Measurements from ENCODE around the gene MSRB3. TPM values are rescaled to one million over a fixed set of nuclear protein-coding genes. Genes with fewer than 3 reads are reported as not detected.
"Not testable (repeated sequence)": the region's sequence is repeated elsewhere in the genome, so short reads cannot be mapped to it uniquely, and the experiment has no call there.

Gene MSRB3
- total and polyA plus RNA-seq, 2 donors (not counting 1 experiment from before 2014, with no cell fraction given) = not detected

DNA sequence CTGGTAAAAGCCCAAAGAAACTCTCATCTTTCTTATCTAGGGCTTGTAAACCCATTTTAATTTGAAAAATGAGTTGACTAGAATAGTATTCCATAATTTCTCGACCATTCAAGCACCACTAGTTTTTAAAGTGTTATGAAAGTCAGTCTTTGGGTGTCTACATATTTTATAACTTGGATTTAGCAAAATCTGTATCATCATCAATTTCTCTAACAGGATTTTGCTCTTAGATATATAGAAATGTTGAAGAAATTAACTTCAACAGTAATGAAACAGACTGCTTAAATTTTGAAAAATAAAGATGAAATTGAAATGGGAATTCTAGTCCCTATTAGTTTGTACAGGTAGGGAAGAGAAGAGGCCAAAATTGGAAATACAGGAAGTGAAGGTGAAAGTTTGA, 32.8 kb downstream of the MSRB3 start:
- Mint-ChIP-seq H3K9me3 (ENCODE audit: insufficient read depth) (no peaks in the 10 kb centered on the region), H3K4me3 (no peak overlapping the region), H3K27me3 (peaks cover 3% of the 10 kb centered on the region), H3K27ac (no peak overlapping the region), H3K4me1 (peaks cover 24% of the 10 kb centered on the region)
- H2AFZ ChIP-seq (ENCODE audit: insufficient read depth, low read depth, low read length, poor library complexity, severe bottlenecking) = no peak overlapping the region
- ChIA-PET CTCF (no interaction called here), POLR2A (no interaction called here)
- WGBS (ENCODE audit: insufficient coverage) = no CpG with 5 or more reads among the region's 1 CpG
- H3K27ac ChIP-seq (ENCODE audit: low read length in 2 of 2) = no peak overlapping the region
- DNase-seq (no peak), ATAC-seq (ENCODE audit: low read depth) (no peak)
- H4K20me1 ChIP-seq (ENCODE audit: control insufficient read depth, insufficient read depth, low read length, poor library complexity, severe bottlenecking) = no peaks in the 10 kb centered on the region
- H3K9me3 ChIP-seq (ENCODE audit: control extremely low read depth in 1 of 3, control insufficient read depth in 2 of 3, insufficient read depth in 1 of 3, low read length in 2 of 3) = no peaks in the 10 kb centered on the region
- H3K36me3 ChIP-seq (replicated peaks in 1 of 2; ENCODE audit: control extremely low read depth in 1 of 2, control insufficient read depth in 1 of 2, extremely low read depth in 1 of 2, insufficient read depth in 2 of 2, low read length in 1 of 2) = no peaks in the 10 kb centered on the region
- no peak overlapping the region for H3K4me2 ChIP-seq (replicated peaks; ENCODE audit: low read depth, low read length, poor library complexity, severe bottlenecking)
- TF ChIP-seq, protein P1, sequence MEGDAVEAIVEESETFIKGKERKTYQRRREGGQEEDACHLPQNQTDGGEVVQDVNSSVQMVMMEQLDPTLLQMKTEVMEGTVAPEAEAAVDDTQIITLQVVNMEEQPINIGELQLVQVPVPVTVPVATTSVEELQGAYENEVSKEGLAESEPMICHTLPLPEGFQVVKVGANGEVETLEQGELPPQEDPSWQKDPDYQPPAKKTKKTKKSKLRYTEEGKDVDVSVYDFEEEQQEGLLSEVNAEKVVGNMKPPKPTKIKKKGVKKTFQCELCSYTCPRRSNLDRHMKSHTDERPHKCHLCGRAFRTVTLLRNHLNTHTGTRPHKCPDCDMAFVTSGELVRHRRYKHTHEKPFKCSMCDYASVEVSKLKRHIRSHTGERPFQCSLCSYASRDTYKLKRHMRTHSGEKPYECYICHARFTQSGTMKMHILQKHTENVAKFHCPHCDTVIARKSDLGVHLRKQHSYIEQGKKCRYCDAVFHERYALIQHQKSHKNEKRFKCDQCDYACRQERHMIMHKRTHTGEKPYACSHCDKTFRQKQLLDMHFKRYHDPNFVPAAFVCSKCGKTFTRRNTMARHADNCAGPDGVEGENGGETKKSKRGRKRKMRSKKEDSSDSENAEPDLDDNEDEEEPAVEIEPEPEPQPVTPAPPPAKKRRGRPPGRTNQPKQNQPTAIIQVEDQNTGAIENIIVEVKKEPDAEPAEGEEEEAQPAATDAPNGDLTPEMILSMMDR (IDR thresholded peaks at IDR 0.05) = no peak
- TF ChIP-seq EZH2 (IDR thresholded peaks at IDR 0.05; ENCODE audit: borderline replicate concordance, insufficient read depth, low read depth, low read length, poor library complexity, severe bottlenecking) = no peak
- no peaks in the 10 kb centered on the region for H3K27me3 ChIP-seq (replicated peaks in 1 of 4; ENCODE audit: control extremely low read depth in 1 of 4, control insufficient read depth in 3 of 4, insufficient read depth in 4 of 4, low read length in 3 of 4)
- intact Hi-C loops (cut with micrococcal nuclease) = loop anchor here (10.0 kb wide), 1 partner anchor 774 kb away; no protein-coding TSS in a partner anchor
- H3K9ac ChIP-seq (ENCODE audit: low read length) = no peak overlapping the region
- no peak overlapping the region for H3K4me3 ChIP-seq (ENCODE audit: control extremely low read depth in 1 of 5, extremely low read depth in 1 of 5, insufficient read depth in 1 of 5, low read depth in 2 of 5, low read length in 4 of 5)
- no peaks in the 10 kb centered on the region for H3K79me2 ChIP-seq (ENCODE audit: control insufficient read depth, insufficient read depth, low read length)
- H3K4me1 ChIP-seq (ENCODE audit: control insufficient read depth in 2 of 2, insufficient read depth in 2 of 2, low read length in 2 of 2) = peaks cover 7 to 20% of the 10 kb centered on the region in 2 donors

DNA sequence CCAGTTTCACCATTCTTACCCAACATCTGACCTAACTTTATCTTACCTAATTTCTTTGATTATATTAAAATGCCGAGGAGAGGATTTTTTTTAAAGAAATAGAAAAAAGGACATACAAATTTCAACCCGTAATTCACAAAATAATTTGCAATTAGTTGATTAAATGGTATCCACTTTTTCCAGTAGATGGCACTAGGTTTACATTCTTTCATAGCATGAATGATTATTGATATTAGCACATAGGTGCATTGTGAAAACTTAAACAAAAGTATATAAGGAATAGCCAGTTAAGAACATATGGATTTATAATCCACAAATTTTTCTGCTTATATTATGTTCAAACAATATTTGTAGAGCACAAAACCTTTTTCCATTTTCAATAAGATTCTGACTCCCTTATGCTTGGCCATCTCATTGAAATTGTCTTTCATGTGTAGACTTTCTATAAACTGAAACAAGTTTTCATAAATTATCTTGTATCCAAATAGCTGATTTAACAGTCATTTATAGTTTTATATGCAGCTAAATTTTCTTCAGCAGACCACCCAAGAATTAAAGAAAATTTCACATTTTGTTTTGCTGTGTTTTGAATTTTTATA, 35.3 kb downstream of the MSRB3 start:
- H3K36me3 ChIP-seq (replicated peaks in 1 of 2; ENCODE audit: control extremely low read depth in 1 of 2, control insufficient read depth in 1 of 2, extremely low read depth in 1 of 2, insufficient read depth in 2 of 2, low read length in 1 of 2) = no peaks in the 10 kb centered on the region
- ChIA-PET CTCF (no interaction called here), POLR2A (no interaction called here)
- H3K4me3 ChIP-seq (ENCODE audit: control extremely low read depth in 1 of 5, extremely low read depth in 1 of 5, insufficient read depth in 1 of 5, low read depth in 2 of 5, low read length in 4 of 5) = no peak overlapping the region
- no peaks in the 10 kb centered on the region for H3K27me3 ChIP-seq (replicated peaks in 1 of 4; ENCODE audit: control extremely low read depth in 1 of 4, control insufficient read depth in 3 of 4, insufficient read depth in 4 of 4, low read length in 3 of 4)
- H3K4me2 ChIP-seq (replicated peaks; ENCODE audit: low read depth, low read length, poor library complexity, severe bottlenecking) = no peak overlapping the region
- Mint-ChIP-seq H3K27ac (no peak overlapping the region), H3K4me3 (no peak overlapping the region), H3K27me3 (peaks cover 4% of the 10 kb centered on the region), H3K4me1 (peaks cover 8% of the 10 kb centered on the region), H3K9me3 (ENCODE audit: insufficient read depth) (no peaks in the 10 kb centered on the region)
- intact Hi-C loops (cut with micrococcal nuclease) = loop anchor here (10.0 kb wide), 1 partner anchor 771 kb away; no protein-coding TSS in a partner anchor
- no CpG with 5 or more reads among the region's 2 CpGs for WGBS (ENCODE audit: insufficient coverage)
- ATAC-seq (ENCODE audit: low read depth) = no peak
- DNase-seq = no peak
- no peak overlapping the region for H3K27ac ChIP-seq (ENCODE audit: low read length in 2 of 2)
- H2AFZ ChIP-seq (ENCODE audit: insufficient read depth, low read depth, low read length, poor library complexity, severe bottlenecking) = no peak overlapping the region
- H3K9ac ChIP-seq (ENCODE audit: low read length) = no peak overlapping the region
- no peaks in the 10 kb centered on the region for H4K20me1 ChIP-seq (ENCODE audit: control insufficient read depth, insufficient read depth, low read length, poor library complexity, severe bottlenecking)
- H3K4me1 ChIP-seq (ENCODE audit: control insufficient read depth in 2 of 2, insufficient read depth in 2 of 2, low read length in 2 of 2) = peaks cover under 1 to 9% of the 10 kb centered on the region in 2 donors
- H3K79me2 ChIP-seq (ENCODE audit: control insufficient read depth, insufficient read depth, low read length) = no peaks in the 10 kb centered on the region
- TF ChIP-seq, protein P1 (IDR thresholded peaks at IDR 0.05) = no peak
- no peak for TF ChIP-seq EZH2 (IDR thresholded peaks at IDR 0.05; ENCODE audit: borderline replicate concordance, insufficient read depth, low read depth, low read length, poor library complexity, severe bottlenecking)
- no peaks in the 10 kb centered on the region for H3K9me3 ChIP-seq (ENCODE audit: control extremely low read depth in 1 of 3, control insufficient read depth in 2 of 3, insufficient read depth in 1 of 3, low read length in 2 of 3)

DNA sequence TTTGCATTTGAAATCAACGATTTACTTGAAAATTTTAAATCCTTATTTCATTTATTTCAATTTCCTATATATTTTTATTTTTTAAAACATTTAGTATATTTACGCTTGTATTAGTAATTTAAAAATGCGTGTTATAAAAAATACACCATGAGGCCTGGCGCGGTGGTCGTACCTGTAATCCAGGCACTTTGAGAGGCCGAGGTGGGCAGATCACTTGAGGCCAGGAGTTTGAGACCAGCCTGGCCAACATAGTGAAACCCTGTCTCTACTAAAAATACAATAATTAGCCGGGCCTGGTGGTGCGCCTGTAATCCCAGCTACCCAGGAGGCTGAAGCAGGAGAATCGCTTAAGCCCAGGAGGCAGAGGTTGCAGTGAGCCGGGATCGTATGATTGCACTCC, 36.8 kb downstream of the MSRB3 start:
- POLR2A ChIA-PET; ATAC-seq (ENCODE audit: low read depth); H3K4me3 Mint-ChIP-seq; DNase-seq; H3K27me3 Mint-ChIP-seq; H3K4me2 ChIP-seq (replicated peaks; ENCODE audit: low read depth, low read length, poor library complexity, severe bottlenecking); H3K4me3 ChIP-seq (ENCODE audit: control extremely low read depth in 1 of 5, extremely low read depth in 1 of 5, insufficient read depth in 1 of 5, low read depth in 2 of 5, low read length in 4 of 5); H3K27ac Mint-ChIP-seq; H3K79me2 ChIP-seq (ENCODE audit: control insufficient read depth, insufficient read depth, low read length); H3K9me3 ChIP-seq (ENCODE audit: control extremely low read depth in 1 of 3, control insufficient read depth in 2 of 3, insufficient read depth in 1 of 3, low read length in 2 of 3); H3K27ac ChIP-seq (ENCODE audit: low read length in 2 of 2); H3K9me3 Mint-ChIP-seq (ENCODE audit: insufficient read depth); H3K36me3 ChIP-seq (replicated peaks in 1 of 2; ENCODE audit: control extremely low read depth in 1 of 2, control insufficient read depth in 1 of 2, extremely low read depth in 1 of 2, insufficient read depth in 2 of 2, low read length in 1 of 2); H3K4me1 ChIP-seq (ENCODE audit: control insufficient read depth in 2 of 2, insufficient read depth in 2 of 2, low read length in 2 of 2); H3K4me1 Mint-ChIP-seq; H2AFZ ChIP-seq (ENCODE audit: insufficient read depth, low read depth, low read length, poor library complexity, severe bottlenecking); H4K20me1 ChIP-seq (ENCODE audit: control insufficient read depth, insufficient read depth, low read length, poor library complexity, severe bottlenecking); H3K9ac ChIP-seq (ENCODE audit: low read length); H3K27me3 ChIP-seq (replicated peaks in 1 of 4; ENCODE audit: control extremely low read depth in 1 of 4, control insufficient read depth in 3 of 4, insufficient read depth in 4 of 4, low read length in 3 of 4): not testable (repeated sequence)
- intact Hi-C loops (cut with micrococcal nuclease) = loop anchor here (10.0 kb wide), 1 partner anchor 770 kb away; no protein-coding TSS in a partner anchor
- 98% methylated on average over 4 of the region's 12 CpGs for WGBS (ENCODE audit: insufficient coverage)
- CTCF ChIA-PET = interaction anchor here (0.6 kb wide), 1 partner anchor 424 kb away, joined by 4 read pairs; no protein-coding TSS in a partner anchor

All from B cell (primary cell).